Mesenteric fat pad (tissue), 1 donor: ENCODE results near the gene LMF1. TPM values are rescaled to one million over a fixed set of nuclear protein-coding genes. Genes with fewer than 3 reads are reported as not detected.
"Not testable (repeated sequence)": the region's sequence is repeated elsewhere in the genome, so short reads cannot be mapped to it uniquely, and the experiment has no call there.

Source experiments
- DNase-seq: peaks from one replicate; pipeline ENCODE4 v3.0.0-alpha.2; 2020; ENCODE audit warnings: low spot score
- total RNA-seq: library from RNA; stranded (reverse); fragmentation: NEBNext Ultra II Directional; extraction: Animal tissue kit (Norgen Biotek cat#: 25700); gene quantifications from one replicate; pipeline ENCODE4 v1.2.1, GENCODE V29; 2021
- donor health status: DM: yes; HTN: yes; CAD: no.

LMF1 gene
- total RNA-seq, 1 donor from 2014 or later: 16.0 TPM

GRCh38 chr16:972316-973002 lies 1.7 kb upstream of the LMF1 start:
- no peak for DNase-seq

GRCh38 chr16:971981-972315 lies 1.2 kb upstream of the LMF1 start:
- no peak for DNase-seq

DNA sequence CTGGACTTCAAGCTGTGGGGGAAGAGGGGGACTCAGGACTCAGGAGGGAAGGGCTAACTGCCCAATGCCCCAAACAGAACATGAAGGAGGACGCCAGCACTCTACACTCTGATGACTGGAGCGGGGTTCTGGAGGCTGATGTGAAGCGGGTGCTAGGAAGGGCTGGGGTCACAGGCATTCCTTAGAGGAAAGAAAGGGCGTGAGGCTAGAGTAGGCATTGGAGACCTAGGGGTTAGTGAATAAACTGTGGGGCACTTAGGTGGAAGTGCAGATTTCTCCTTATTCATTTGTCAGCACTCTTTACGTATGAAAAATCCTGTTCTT lies 760 bp upstream of the LMF1 start:
- DNase-seq: no peak

DNA sequence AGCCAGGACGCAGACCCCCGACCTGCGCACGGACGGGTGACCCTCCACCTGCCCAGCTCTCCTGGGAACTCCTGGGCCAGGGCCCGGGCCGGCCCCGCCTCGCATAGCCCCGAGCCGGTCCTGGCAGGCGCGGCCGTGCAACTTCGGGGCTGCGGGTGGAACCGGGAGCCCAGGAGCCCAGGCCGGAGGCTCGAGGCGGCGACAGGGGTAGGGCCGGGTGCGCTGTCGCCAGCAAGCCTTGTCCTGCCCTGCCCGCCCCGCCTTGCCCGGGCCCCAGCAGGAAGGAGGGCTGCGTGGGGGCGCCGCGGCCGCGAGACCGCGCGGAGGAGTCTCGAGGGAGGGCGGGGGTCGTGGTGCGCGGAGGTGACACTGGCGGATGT lies 408 bp downstream of the LMF1 start:
- no peak for DNase-seq

DNA sequence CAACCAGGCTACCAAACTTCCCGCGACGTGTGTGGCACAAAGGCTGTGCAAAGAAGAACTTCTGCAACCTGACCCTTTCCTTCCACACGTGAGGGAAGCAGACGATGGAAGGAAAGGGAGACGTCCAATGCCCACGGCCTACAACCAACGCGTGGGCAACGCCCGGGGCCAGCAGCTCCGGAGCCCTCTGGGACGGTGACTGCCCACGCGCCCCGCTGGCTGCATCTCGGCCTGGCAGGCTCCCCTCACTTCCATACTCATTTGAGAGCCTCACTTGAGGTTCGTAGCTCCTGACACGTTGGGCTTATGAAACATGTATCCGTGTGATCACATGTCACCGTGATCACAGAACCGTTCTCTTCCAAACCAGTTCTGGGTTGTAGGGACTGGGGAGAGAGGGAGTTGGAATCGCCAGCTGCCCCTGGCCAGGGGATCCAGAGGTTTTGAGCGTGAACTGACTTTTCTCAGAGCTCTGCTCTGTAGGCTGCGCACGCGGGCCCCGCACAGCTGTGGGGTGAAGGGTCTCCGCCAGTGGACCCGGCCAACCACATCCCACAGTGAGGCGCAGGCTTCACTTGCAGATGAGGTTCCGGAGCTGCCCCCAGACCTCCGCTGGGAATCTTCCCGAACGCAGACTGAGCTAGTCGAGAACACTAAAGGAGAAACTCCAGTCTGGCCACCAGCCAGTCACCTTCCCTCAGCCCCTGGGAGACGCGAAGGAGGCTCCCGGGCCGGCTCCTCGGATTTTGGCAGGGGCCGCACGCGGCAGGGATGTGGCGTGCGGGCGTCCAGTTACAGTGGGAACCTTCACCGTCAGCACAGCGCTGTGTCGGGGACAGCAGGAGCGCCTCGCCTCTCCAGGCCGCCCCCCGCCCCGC lies 1.0 kb downstream of the LMF1 start:
- no peak for DNase-seq

GRCh38 chr16:968620-969019 lies 2.2 kb downstream of the LMF1 start:
- no peak for DNase-seq

DNA sequence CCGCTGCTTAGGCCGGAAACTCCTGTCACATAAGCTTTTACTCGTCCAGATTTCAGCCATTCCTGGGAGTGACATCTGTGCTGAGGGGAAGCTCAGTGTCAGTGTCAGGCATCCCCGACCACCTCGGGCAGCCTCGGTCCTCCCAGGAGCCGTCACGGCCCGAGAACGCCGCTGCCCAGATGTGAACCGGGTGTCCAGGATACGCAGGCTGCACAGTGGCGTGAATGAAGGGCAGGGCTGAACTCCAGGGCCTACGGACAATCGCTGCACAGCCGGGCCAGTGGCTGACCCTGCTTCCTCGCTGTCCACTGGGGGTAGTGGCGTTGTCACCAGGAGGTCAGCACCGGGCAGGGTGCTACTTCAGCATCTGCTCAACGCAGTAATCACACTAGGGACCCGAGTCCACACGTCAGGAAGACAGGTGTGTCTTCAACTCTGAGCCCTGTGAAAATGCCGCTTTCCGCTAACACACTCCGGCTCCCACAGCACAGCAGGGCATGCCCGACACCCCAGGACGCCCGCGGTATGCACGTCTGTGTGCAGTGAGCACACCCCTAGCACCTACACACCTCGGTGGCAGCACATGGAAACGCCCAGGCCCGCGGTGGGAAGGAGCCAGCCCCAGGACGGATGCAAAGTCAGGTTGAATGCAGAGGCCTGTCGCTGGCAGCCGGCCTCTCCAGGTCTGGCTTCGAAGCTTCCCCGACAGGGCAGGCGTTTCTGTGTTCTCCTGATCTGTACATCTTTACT lies 3.1 kb downstream of the LMF1 start:
- DNase-seq: no peak

- DNase-seq: no peak
Measured at GRCh38 chr16:967077-967541, 3.7 kb downstream of the LMF1 start.

GRCh38 chr16:966505-966904 lies 4.3 kb downstream of the LMF1 start:
- no peak for DNase-seq

DNA sequence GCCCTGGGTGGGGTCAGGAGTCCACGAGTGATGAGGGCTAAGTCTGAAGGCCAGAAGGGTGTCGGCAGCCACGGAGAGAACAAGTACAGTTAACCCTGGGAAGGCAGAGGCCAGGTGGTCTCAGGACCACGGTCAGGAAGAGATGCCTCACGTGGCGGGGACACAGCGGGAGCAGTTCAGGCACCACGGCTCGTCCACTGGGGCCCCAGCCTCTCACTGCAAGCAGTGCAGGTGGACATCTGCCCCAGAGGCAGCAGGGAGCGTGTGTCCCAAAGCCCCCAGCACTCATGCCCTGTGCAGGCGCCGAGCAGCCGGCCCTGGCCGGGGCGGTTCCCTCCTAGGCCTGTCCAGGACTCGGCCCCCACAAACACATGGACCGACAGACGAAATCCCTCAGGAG lies 4.7 kb downstream of the LMF1 start:
- DNase-seq: no peak

GRCh38 chr16:965487-965886 lies 5.3 kb downstream of the LMF1 start:
- no peak for DNase-seq

- DNase-seq: no peak
Measured at GRCh38 chr16:965036-965395, 5.8 kb downstream of the LMF1 start.

DNA sequence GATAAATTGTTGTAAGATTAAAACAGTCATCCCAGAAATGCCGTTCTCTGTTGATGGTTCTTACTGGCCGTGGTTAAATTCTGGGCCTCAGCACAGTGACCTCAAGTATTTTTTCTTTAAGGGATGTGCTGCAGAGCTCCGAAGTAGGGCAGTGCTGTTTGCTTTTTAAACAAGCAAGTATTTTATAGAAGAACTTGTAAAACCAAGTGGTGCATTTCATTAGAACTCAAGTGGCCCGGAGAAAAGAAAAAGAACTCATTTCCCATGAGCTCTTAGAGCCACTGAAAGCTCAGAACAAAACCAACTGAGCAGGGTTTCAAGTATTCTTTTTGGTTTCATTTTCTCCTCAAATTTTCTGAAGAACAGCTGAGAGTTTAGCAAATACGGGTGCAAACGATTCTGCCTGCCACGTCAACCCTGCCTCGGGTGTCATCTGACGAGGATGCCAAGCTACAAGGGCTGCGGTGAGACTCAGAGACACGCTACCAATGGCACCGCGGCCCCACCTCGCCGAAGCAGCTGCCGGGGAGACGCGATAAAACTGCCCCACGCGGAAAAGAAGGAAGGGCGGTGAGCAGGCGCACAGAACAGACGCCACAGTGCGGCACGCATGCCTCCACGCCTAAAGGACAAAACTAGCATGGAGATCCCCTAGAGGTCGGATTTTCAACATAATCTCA lies 6.3 kb downstream of the LMF1 start:
- no peak for DNase-seq

- DNase-seq: no peak
Measured at GRCh38 chr16:963913-964312, 6.9 kb downstream of the LMF1 start.

DNA sequence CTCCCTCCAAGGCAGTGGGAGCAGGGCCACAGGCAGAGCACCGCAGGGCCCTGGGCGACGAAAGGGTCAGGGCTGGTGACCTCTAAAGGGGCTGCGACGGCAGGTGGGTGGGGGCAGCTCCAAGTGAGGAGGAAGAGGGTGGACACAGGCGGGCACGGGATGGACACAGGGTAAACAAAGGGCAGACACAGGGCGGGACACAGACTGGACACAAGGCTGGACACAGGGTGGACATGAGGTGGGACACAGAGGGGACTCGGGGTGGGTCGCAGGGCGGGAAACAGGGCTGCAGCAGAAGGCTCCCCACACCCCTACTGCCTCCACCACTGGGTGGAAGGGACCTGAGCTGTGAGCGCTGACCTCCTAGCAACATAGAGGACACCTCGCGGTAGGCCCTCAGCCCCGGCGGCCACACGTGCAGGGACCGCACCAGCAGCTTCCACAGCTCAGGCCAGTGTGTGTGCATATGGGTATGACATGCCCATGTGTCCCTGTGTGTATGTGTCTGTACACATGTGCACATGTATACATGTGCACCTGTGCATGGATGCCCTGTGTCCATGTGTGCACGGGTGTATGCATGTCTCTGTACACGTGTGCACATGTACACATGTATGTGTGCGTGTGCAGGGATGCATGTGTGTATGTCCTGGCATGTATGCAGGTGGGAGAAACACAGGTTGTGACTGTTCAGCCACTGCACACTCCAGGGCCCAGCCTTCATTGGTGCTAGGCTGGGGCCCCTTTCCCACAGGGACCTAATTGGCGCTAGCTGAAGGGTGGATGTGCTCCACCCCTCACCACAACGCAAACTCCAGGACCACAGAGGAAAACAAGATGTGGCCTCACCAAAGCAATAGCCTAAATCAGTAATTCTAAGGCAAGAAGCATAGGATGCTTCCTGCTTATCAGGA lies 7.6 kb downstream of the LMF1 start:
- DNase-seq: no peak

DNA sequence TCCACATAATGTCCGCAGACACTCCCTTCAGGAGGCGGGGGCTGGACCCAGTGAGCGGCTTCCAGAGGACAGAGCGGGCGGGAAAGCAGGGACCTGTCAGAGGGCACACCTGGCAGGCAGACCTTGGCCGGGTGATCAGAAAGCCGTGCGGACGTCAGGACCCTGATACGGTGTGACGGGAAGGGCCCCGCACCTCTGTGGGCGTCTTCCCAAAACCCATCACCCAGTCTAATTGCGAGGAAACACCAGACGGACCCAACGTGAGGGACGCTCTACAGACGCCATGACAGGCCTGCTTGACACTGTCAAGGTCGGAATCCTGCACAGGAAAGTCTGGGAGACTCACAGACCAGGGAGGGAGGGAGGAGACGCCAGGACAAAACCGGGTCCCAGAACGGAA lies 8.4 kb downstream of the LMF1 start:
- no peak for DNase-seq

DNA sequence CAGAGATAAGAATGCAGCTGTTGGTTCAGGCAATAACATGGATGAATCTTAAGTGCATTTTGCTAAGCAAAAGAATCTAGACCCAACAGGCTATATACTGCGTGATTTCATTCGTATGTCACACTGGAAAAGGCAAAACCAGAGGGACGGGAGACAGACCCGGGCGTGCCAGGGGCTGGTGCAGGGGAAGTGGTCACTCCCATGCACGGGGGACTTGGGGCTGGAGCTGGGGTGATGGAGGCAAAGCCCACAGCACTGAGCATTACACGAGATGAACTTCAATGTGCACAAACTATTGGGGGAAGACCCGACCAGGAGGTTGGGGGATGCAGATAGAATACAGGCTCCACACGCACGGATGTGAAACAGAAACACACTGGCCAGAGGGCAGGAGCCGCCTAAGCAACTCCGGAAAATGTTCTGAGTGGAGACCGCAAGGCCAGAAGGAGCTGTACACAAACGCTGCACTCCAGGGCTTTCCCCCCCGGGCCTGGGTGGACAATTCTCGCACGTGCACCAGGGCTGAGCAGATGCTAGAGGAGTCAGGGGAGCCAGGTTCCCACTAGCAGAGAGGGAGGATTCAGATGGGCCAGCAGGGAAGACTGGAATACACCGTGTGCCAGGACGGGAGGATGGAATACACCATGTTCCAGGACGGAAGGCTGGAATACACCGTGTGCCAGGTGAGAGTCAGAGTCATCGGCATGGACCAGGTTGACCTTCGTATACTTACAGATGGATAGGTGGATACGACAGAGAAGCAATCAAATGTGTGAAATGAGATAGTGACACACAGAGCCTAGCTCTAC lies 11.3 kb downstream of the LMF1 start:
- DNase-seq: no peak

DNA sequence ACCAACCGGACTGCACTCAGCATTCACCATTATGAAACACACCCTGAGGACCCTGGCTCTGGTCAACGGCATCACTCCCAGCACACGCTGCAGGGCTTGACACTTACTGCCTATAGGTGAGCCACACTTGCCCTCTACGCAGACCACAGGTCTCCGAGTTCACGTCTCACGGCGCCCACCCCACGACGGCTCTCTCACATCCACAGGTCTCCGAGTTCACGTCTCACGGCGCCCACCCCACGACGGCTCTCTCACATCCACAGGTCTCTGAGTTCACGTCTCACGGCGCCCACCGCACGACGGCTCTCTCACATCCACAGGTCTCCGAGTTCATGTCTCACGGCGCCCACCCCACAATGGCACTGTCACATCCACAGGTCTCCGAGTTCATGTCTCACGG lies 15.0 kb downstream of the LMF1 start:
- not testable (repeated sequence) for DNase-seq

- DNase-seq: not testable (repeated sequence)
Measured at GRCh38 chr16:953818-954217, 17.0 kb downstream of the LMF1 start.

GRCh38 chr16:952321-952720 lies 18.5 kb downstream of the LMF1 start:
- no peak for DNase-seq
